ENCODE results near the gene SPSB2. TPM values are rescaled to one million over a fixed set of nuclear protein-coding genes. Genes with fewer than 3 reads are reported as not detected.

SPSB2 gene
- total RNA-seq, 1 experiment from 2014 or later = 8.3 TPM

DNA sequence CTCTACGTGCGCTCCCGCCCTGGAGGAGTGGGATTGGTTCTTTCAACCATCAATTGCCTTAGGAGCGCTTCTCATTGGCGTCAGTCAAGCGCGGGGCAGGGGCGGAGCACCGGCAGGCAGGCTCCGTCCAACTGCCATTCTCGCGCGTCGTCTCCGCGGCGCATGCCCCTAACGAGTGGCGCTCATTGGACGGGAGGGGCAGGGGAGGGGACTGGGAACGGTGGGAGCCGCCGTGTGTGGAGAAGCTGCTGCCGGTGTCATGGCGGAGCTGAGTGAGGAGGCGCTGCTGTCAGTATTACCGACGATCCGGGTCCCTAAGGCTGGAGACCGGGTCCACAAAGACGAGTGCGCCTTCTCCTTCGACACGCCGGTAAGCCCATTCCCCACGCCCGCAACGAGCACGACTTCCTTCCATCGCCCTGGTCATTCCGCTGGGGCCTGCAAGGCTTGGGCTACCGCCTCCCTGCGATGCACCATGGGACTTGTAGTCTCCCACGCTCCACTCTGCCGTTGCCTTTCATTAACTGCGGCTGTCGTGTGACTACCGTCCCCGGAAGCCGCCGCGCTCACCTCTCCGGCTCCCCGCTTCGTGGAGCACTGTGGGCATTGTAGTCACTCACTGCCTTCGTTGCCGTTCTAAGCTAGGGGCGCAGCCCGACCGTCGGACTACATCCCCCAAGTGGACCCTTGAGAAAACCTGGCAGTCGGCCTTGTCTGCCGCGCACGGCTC, 21.0 kb downstream of the SPSB2 start, which contains the start of gene USP5:
Gene USP5 (plus strand): TSS at position 230 of the 730 bp plus-strand sequence. CDS start 30 bp downstream, at position 260.
- DNase-seq (ENCODE audit: low read depth) = peak; percentile 100

DNA sequence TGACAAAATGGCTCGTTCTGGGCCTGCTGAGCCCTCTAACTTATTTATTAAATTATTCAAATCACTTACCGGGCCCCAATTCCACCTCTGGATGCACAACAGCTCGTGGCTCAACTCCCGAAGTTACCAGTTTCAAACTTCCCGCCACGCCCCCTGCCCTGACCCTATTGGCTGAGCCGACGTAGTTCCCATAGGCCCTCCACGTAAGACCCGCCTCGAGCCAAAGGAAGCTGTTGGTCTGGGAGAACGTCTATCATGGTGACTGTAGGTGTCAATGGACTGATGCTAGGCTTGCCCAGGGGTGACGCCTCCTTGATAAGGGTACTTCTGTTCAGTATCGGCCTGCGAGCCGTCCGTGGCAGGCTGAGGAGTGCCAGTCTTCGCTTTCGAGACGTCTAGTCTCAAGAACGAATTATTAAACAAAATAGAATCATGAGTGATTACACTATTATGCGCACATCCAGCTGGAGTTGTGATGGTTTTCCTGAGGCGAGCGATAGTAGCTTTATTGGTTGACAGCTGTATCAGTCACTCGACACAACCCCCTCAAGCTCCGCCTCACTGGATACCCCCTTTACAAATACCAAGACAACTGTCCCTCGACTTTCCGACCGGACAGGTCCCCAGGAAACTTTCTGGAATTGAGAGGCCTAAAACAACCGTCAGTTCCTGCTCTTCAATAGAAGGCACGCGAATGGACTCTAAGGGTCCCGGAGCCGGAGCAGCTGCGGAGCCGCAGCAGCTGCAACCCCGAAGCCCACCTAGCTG, 21.8 kb downstream of the SPSB2 start, which contains the start of gene CDCA3:
Gene CDCA3 (minus strand): TSS at position 134 of the 768 bp plus-strand sequence. CDS start 334 bp downstream, outside the sequence.
- DNase-seq (ENCODE audit: low read depth) = peak; percentile 99

DNA sequence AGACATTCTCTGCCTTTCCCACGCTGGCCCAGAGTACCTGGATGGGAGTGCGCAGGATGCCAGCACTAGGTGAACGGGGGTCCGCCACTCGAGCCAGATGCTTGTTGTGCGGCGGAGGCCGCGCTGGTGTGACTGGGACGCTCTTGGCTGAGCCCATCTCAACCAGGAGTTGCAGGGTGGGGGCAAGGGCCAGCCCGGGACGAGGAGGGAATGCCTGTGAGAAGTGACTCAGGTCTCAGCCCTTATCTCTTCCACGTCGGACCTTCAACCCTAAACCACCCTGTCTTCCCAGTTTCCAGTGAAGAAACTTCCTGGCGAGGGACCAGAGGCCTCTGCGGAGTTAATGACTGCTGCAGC, 22.3 kb downstream of the SPSB2 start:
- DNase-seq (ENCODE audit: low read depth) = peak; percentile 59

DNA sequence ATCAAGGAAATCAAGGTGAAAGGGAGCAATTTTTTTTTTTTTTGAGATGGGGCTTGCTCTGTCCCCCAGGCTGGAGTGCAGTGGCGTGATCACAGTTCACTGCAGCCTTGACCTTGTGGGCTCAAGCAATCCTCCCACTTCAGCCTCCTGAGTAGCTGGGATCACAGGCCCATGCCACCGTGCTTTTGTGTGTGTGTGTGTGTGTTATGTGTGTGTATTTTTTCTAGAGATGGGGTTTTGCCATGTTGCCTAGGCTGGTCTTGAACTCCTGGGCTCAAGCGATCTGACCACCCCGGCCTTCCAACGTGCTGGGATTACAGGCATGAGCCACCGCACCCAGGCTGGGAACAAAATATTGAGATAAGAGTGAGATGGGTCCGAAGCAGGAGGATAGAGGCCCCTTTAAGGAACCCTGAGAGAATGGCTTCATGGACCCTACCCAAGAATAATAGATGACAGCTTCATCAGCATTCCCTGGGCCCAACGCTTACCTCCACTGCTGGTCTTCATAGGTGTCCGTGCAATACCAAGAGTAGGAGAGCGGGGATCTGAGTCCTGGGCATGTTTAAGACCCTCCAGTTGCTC, 23.0 kb downstream of the SPSB2 start:
- DNase-seq (ENCODE audit: low read depth) = no peak

DNA sequence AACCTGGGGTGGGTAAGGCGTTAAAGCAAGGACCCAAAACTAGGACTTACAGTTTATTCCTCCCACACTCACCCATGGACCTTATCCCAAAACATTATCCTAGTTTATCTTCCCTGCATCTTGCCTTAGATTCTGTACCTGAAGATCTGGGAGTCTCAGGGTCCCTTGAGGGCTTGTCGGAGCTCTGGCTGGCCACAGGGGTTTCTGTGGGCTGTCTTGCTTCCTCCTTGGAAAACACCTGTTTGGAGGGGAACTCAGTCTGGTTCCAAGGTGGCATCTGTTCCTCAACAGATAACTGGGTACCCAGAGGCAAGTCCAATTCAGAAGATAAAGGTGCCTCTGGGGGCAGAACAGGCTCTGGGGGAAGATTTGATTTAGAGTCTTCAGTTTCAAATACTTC, 23.7 kb downstream of the SPSB2 start:
- no peak for DNase-seq (ENCODE audit: low read depth)

DNA sequence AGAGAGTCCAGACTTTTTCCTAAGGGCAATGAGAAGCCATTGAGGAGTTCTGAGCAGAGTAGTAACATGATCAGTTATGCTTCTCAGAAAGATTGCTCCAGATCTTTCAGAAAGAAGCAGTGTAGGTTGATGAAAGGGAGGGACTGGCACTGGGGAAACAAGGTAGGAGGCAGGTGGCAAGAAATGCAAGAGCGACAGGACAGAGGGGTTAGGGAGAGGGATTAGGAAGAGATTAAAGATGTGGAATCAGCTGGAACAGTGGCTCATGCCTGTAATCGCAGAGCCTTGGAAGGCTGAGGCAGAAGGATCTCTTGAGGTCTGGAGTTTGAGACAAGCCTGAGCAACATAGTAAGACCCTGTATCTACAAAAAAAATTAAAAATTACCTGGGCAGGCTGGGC, 25.4 kb downstream of the SPSB2 start:
- DNase-seq (ENCODE audit: low read depth) = no peak

DNA sequence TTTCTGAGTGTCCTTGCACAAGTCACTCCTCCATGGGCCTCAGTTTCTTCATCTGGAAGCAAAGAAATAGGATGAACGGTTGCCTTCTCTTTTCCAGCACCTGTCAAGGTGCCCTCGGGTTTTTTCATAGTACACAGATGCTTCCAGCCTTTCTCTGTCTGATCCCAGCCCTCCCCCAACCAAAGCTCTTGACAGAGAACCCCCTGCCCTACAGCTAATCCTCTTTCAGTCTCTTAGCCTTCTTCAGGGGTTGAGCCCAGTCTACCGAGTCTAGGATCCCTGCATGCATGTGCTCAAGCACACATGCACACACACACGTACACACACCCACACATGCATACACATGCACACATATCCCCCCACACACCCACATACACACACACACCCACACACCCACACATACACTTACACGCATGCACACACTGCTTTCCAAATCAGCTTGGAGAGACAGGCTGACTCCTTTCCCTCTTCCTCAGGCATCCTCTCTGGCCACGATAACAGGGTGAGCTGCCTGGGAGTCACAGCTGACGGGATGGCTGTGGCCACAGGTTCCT, 26.7 kb downstream of the SPSB2 start:
- DNase-seq (ENCODE audit: low read depth) = no peak

DNA sequence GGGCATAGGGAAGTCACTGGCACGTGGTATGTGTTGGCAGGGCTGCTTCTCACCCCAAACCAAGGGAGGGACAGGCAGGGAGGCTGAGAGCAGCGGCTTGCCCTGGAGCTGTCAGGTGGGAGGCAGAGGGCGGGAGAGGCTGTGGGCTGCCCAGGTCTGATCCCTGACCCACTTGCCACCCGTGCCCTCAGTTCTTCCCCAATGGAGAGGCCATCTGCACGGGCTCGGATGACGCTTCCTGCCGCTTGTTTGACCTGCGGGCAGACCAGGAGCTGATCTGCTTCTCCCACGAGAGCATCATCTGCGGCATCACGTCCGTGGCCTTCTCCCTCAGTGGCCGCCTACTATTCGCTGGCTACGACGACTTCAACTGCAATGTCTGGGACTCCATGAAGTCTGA, 27.7 kb downstream of the SPSB2 start:
- DNase-seq (ENCODE audit: low read depth) = no peak

DNA sequence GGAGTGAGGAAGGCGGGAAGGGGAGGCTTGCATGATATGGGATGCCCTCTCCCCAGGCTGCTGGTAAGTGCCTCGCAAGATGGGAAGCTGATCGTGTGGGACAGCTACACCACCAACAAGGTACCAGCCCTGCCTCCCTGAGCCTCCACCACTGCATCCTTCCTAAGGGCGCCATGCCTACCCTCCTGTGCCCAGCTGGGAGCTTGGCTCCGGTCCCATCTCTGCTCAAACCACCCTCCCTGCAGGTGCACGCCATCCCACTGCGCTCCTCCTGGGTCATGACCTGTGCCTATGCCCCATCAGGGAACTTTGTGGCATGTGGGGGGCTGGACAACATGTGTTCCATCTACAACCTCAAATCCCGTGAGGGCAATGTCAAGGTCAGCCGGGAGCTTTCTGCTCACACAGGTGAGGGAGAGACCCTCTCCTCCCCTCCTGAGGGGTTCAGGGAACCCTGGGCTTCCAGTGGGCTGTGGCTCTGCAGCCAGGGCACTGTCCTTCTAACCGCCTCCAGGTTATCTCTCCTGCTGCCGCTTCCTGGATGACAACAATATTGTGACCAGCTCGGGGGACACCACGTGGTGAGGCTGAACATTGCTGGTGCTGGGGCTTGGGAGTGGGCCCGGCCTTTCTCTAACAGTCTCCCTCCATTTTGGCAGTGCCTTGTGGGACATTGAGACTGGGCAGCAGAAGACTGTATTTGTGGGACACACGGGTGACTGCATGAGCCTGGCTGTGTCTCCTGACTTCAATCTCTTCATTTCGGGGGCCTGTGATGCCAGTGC, 29.8 kb downstream of the SPSB2 start:
- DNase-seq (ENCODE audit: low read depth) = no peak

DNA sequence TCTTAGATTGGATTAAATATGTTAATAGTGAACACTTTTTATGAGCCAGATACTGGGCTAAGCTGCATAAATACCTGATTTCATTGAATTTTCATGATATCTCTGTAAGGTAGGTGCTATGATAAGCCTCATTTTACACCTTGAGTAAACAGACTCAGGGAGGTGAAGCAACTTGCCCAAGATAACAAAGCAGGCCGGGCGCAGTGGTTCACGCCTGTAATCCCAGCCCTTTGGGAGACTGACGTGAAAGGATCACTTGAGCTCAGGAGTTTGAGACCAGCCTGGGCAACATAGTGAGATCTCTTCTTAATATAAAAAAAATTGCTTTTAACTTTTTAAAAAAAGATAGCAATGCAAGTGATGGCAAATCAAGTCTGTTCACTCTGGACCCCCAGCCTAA, 31.0 kb downstream of the SPSB2 start:
- no peak for DNase-seq (ENCODE audit: low read depth)

DNA sequence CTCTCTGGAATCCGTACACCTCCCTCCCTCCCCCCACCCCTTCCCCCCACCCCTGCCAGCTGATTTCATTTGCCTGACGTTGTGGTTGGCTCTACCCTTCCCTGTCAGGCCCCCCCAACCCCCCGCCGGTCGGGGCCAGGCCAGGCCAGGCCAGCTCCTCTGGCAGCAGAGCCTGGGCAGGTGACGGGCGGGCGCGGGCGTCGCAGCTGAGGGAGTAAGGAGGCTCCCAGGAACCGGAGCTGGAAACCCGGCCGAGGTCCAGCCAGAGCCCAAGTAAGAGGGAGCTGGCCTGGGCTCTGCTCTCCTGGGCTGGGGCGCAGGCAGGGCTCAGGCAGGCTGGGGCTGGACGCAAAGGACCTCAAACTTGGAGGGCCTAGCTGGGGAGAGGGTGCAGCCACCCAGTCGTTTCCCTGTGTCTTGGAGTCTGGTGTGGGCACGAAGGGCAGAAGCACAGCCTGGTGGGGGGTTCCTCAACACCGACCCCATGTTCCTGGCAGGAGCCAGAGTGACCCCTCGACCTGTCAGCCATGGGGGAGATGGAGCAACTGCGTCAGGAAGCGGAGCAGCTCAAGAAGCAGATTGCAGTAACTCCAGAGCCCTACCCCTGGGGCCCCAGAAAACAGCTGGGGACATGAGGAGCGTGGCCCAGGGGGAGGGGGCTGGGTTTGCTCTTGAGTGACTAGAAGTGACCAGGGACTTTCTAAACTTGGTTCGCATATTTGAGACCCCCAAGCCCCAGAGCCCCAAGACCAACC, 32.2 kb downstream of the SPSB2 start, which contains the start of gene GNB3:
Gene GNB3 (plus strand): TSS at position 165 of the 755 bp plus-strand sequence. CDS start 363 bp downstream, at position 528.
- no peak for DNase-seq (ENCODE audit: low read depth)

DNA sequence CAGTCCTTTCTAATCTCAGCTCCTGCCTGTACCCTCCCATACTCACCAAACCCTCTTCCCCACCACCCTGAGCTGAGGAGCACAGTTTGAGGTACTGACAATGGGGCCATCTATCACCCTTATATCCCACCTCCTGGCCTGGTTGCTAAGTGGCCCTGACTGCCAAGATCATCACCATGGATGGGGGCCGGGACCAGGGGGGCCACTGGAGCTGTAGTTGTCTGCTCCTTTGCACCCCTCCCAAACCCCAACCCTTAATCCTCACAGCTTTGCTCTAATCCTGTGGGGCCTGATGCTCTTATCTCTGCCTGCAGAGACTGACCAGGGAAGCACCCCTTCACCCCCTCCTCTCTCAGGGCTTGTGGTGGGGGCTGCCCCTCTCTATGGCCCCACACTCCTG, 32.8 kb downstream of the SPSB2 start:
- no peak for DNase-seq (ENCODE audit: low read depth)

DNA sequence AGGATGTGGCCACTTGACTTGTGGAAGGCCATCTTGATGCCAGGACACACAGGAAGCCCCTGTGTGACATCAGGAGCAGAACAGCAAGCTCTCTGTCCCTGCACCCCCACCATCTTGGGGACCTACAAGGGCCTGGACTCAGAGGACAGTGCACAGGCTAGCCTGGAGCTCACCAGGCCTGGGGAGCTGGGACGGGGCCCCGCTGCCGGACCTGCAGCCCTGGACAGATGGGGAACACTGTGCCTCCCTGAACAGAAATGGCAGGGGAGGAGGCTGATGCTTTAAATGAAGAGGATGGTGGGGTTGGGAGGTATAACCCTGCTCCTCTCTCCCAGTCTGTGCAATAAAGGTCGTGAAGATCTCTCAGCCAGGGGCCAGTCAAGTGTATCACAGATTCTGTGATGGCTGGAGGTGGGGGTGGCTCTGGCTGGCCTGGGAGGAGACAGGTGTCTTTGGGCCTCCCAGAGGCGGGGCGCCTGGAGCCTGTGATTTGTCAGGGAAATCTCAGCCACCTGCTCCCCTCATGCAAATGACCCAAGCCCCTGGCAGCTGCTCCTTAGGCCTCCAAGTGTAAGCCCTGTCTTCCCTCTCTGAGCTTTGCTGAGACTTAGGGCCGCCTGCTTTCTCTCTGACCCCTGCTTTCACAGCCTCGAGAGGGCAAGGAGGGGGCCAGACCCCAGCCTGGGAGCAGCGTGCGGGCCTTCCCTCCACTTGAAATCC, 33.5 kb downstream of the SPSB2 start:
- no peak for DNase-seq (ENCODE audit: low read depth)

DNA sequence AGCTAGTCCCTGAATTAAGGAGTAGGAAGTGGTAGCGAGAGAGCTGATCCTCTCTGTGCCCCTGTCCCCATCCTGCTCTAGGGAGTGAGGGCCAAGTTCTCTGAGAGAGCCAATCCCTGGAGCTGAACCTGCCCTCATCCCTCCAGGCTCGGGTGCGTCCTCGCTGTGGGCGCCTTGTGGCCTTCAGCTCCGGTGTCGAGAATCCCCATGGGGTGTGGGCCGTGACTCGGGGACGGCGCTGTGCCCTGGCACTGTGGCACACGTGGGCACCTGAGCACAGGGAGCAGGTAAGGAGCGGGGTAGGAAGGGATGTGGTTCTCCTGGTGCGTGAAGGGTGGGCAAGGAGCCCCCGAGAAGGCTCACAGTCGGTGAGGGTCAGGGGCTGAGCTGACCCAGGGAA, 34.2 kb downstream of the SPSB2 start:
- DNase-seq (ENCODE audit: low read depth) = no peak

DNA sequence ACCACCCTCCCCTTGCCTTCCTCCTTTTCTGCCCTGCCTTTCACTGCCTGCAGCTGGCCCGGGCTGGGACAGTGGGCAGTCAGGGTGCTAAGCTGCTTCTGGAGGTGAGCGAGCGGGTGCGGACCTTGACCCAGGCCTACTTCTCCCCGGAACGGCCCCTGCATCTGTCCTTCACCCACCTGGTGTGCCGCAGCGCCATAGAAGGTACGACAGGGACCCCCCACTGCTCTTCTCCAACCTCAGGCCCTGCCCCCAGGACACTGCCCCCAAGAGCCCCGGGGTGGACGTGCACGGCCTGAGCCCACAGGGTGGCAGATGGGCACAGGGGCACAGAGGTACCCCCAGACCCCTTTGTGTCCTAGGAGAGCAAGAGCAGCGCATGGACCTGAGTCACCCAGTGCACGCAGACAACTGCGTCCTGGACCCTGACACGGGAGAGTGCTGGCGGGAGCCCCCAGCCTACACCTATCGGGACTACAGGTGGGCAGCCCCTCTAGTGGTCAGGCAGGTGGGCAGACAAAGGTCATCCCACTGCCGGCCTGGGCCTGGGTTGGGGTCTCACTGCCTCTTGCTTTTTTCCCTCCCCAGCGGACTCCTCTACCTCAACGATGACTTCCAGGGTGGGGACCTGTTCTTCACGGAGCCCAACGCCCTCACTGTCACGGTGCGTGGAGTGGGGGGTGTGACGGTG, 35.6 kb downstream of the SPSB2 start:
- no peak for DNase-seq (ENCODE audit: low read depth)

DNA sequence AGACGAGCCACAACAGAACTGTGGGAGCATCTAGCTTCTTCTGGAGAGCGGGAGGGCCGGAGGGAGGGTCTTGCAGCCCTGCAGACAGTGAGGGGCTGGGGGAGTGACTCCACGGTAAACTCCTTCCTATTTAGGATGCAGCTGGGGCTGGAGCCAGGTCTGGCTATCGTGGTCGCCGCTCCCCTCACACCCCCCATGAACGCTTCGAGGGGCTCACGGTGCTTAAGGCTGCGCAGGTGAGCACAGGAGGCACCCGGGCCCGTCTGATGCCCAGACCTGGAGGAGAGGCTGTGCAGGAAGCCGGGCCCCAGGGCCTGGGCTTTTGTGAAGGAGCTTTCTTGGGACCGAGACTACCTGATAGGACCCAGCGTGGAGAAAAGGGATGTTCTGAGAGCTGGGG, 36.3 kb downstream of the SPSB2 start:
- no peak for DNase-seq (ENCODE audit: low read depth)

DNA sequence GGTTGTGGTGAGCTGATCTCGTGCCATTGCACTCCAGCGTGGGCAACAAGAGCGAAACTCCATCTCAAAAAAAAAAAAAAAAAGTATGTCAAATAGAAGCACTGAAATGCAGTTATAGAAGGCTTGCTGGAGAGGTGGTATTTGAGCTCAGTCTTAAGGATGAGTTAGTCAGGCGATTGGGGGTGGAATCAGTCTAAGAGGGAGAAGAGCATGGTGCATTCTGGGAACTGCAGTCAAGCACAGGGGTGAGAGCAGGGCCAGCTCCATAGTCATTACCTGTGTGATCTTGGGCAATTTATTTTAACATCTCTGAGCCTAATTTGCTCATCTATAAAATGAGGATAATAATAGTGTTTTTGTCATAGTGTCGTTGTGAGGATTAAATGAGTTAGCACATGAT, 38.2 kb downstream of the SPSB2 start:
- DNase-seq (ENCODE audit: low read depth) = no peak

DNA sequence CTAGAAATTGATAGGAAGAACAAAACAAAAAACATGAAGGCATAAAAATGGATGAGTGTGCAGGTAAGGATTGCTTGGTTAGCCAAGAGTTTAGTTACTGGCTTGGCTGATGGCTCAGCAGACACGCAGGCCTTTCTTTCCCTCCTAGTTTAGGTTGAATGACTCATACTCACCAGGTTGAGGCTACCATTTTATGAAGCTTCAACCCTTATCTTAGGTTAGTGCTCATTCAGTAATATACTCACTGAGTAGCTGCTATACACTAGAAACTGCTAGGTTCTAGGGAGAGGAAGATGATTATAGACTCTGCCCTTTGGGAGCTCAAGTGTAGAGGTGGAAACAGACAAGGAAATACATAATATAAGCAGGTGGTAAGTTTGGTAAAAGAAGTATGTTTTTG, 38.8 kb downstream of the SPSB2 start:
- no peak for DNase-seq (ENCODE audit: low read depth)

DNA sequence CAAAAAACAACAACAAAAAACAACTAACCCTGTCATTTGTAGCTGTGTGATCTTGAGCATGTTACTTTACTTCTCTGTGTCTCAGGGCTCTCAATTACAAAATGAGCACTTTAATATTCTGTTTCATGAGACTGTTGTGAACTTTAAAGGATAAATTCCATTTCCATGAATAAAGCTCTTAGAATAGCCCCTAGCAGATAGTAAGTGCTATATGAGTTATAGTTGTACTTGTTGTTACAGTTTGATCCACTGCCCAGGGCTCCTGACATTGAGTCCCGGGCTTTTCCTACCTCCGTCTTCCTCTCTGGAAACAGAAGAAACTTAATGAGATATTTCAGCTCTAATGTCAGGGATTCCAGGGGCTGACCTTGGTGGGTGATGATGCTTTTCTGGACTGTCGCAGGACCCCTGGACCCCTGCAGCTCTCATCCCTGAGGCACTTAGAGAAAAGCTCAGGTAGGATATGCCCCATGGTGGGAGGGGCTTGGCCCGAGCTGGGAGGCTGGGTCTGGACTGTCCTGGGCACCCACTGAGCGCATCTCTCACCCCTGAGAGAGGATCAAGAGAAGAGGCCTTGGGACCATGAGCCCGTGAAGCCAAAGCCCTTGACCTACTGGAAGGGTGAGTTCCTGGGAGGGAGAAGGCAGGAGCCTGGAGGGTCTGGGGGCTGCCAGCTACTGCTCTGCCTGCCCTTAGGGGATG, 39.8 kb downstream of the SPSB2 start:
- DNase-seq (ENCODE audit: low read depth) = no peak

Measured in Daoy (cell line).